ENCODE data around the gene USP38. TPM values are rescaled to one million over a fixed set of nuclear protein-coding genes. Genes with fewer than 3 reads are reported as not detected.
"Not testable (repeated sequence)": the region's sequence is repeated elsewhere in the genome, so short reads cannot be mapped to it uniquely, and the experiment has no call there.

Gene USP38
- total RNA-seq, 2 experiments from 2014 or later = 34.2 to 35.7 TPM

GRCh38 chr4:143148521-143148920 is 36.2 kb upstream of the USP38 start:
- Mint-ChIP-seq H3K27me3 (no peaks in the 10 kb centered on the region), H3K4me3 (no peak overlapping the region), H3K36me3 (ENCODE audit: low read depth) (no peaks in the 10 kb centered on the region), H3K27ac (no peak overlapping the region), H3K4me1 (ENCODE audit: low read depth) (no peaks in the 10 kb centered on the region), H3K9me3 (peaks cover 22% of the 10 kb centered on the region)
- ATAC-seq (ENCODE audit: poor library complexity) (no peak), DNase-seq (no peak)
- CTCF ChIA-PET = no interaction called here
- no peaks in the 10 kb centered on the region for H3K27me3 ChIP-seq (ENCODE audit: control insufficient read depth in 1 of 2, insufficient read depth in 2 of 2, low read length in 2 of 2)
- H3K4me3 ChIP-seq (ENCODE audit: low read length) = no peak overlapping the region
- POLR2A ChIA-PET = no interaction called here
- no peak for TF ChIP-seq CTCF (IDR thresholded peaks at IDR 0.05)
- intact Hi-C loops (cut with DNase I, micrococcal nuclease) = no loop called here
- H3K9me3 ChIP-seq (ENCODE audit: control insufficient read depth in 1 of 2, insufficient read depth in 1 of 2, low read length in 2 of 2) = peaks cover 8 to 44% of the 10 kb centered on the region in 2 experiments
- no peaks in the 10 kb centered on the region for H3K36me3 ChIP-seq (ENCODE audit: insufficient read depth, low read length)
- no peaks in the 10 kb centered on the region for H3K4me1 ChIP-seq (ENCODE audit: insufficient read depth, low read length)
- H3K27ac ChIP-seq (ENCODE audit: low read depth in 1 of 2, low read length in 2 of 2) = no peak overlapping the region

- POLR2A ChIA-PET = no interaction called here
- intact Hi-C loops (cut with DNase I, micrococcal nuclease) = no loop called here
- Histone ChIP-seq H3K36me3 (ENCODE audit: insufficient read depth, low read length) (no peaks in the 10 kb centered on the region), H3K4me3 (ENCODE audit: low read length) (no peak overlapping the region), H3K9me3 (ENCODE audit: control insufficient read depth in 1 of 2, insufficient read depth in 1 of 2, low read length in 2 of 2) (peaks cover 10 to 35% of the 10 kb centered on the region in 2 experiments), H3K4me1 (ENCODE audit: insufficient read depth, low read length) (no peaks in the 10 kb centered on the region), H3K27ac (ENCODE audit: low read depth in 1 of 2, low read length in 2 of 2) (no peak overlapping the region), H3K27me3 (ENCODE audit: control insufficient read depth in 1 of 2, insufficient read depth in 2 of 2, low read length in 2 of 2) (no peaks in the 10 kb centered on the region)
- DNase-seq = no peak
- Mint-ChIP-seq H3K9me3 (peaks cover 14% of the 10 kb centered on the region), H3K27me3 (peaks cover 3% of the 10 kb centered on the region), H3K4me3 (no peak overlapping the region), H3K4me1 (ENCODE audit: low read depth) (no peaks in the 10 kb centered on the region), H3K36me3 (ENCODE audit: low read depth) (peaks cover 24% of the 10 kb centered on the region), H3K27ac (no peak overlapping the region)
- CTCF ChIA-PET = no interaction called here
- ATAC-seq (ENCODE audit: poor library complexity) = no peak
- TF ChIP-seq CTCF (IDR thresholded peaks at IDR 0.05) = no peak
These were observed 27.9 kb upstream of the USP38 start for GRCh38 chr4:143156853-143157252.

- CTCF ChIA-PET = no interaction called here
- intact Hi-C loops (cut with DNase I, micrococcal nuclease) = no loop called here
- TF ChIP-seq CTCF (IDR thresholded peaks at IDR 0.05) = no peak
- H3K4me1 Mint-ChIP-seq (ENCODE audit: low read depth) = no peaks in the 10 kb centered on the region
- no peak for ATAC-seq (ENCODE audit: poor library complexity)
- no peak for DNase-seq
- H3K27me3 Mint-ChIP-seq = no peaks in the 10 kb centered on the region
- Histone ChIP-seq H3K4me3 (ENCODE audit: low read length) (no peak overlapping the region), H3K27me3 (ENCODE audit: control insufficient read depth in 1 of 2, insufficient read depth in 2 of 2, low read length in 2 of 2) (no peaks in the 10 kb centered on the region), H3K36me3 (ENCODE audit: insufficient read depth, low read length) (no peaks in the 10 kb centered on the region), H3K27ac (ENCODE audit: low read depth in 1 of 2, low read length in 2 of 2) (no peak overlapping the region), H3K9me3 (ENCODE audit: control insufficient read depth in 1 of 2, insufficient read depth in 1 of 2, low read length in 2 of 2) (peaks cover 0 to 8% of the 10 kb centered on the region in 2 experiments), H3K4me1 (ENCODE audit: insufficient read depth, low read length) (no peaks in the 10 kb centered on the region)
- no peaks in the 10 kb centered on the region for H3K9me3 Mint-ChIP-seq
- H3K4me3 Mint-ChIP-seq = no peak overlapping the region
- H3K27ac Mint-ChIP-seq = no peak overlapping the region
- POLR2A ChIA-PET = no interaction called here
- peaks cover 12% of the 10 kb centered on the region for H3K36me3 Mint-ChIP-seq (ENCODE audit: low read depth)
These were observed 21.1 kb upstream of the USP38 start for GRCh38 chr4:143163614-143164013.

GRCh38 chr4:143166722-143167121 is 18.0 kb upstream of the USP38 start:
- H3K27ac ChIP-seq (ENCODE audit: low read depth in 1 of 2, low read length in 2 of 2); H3K4me1 ChIP-seq (ENCODE audit: insufficient read depth, low read length); H3K4me3 ChIP-seq (ENCODE audit: low read length); H3K36me3 ChIP-seq (ENCODE audit: insufficient read depth, low read length); H3K36me3 Mint-ChIP-seq (ENCODE audit: low read depth); H3K4me3 Mint-ChIP-seq; H3K4me1 Mint-ChIP-seq (ENCODE audit: low read depth); H3K9me3 Mint-ChIP-seq; H3K27me3 Mint-ChIP-seq; POLR2A ChIA-PET; DNase-seq; intact Hi-C loops (cut with DNase I, micrococcal nuclease); H3K9me3 ChIP-seq (ENCODE audit: control insufficient read depth in 1 of 2, insufficient read depth in 1 of 2, low read length in 2 of 2); H3K27ac Mint-ChIP-seq; H3K27me3 ChIP-seq (ENCODE audit: control insufficient read depth in 1 of 2, insufficient read depth in 2 of 2, low read length in 2 of 2); ATAC-seq (ENCODE audit: poor library complexity): not testable (repeated sequence)
- CTCF ChIA-PET = interaction anchor here (0.7 kb wide), 1 partner anchor 151 kb away, joined by 3 read pairs; no protein-coding TSS in a partner anchor

All from CD4-positive, alpha-beta T cell (primary cell).